ENCODE measurements around the gene HAGHL.
"Not testable (repeated sequence)": the region's sequence is repeated elsewhere in the genome, so short reads cannot be mapped to it uniquely, and the experiment has no call there.

The HAGHL gene

DNA sequence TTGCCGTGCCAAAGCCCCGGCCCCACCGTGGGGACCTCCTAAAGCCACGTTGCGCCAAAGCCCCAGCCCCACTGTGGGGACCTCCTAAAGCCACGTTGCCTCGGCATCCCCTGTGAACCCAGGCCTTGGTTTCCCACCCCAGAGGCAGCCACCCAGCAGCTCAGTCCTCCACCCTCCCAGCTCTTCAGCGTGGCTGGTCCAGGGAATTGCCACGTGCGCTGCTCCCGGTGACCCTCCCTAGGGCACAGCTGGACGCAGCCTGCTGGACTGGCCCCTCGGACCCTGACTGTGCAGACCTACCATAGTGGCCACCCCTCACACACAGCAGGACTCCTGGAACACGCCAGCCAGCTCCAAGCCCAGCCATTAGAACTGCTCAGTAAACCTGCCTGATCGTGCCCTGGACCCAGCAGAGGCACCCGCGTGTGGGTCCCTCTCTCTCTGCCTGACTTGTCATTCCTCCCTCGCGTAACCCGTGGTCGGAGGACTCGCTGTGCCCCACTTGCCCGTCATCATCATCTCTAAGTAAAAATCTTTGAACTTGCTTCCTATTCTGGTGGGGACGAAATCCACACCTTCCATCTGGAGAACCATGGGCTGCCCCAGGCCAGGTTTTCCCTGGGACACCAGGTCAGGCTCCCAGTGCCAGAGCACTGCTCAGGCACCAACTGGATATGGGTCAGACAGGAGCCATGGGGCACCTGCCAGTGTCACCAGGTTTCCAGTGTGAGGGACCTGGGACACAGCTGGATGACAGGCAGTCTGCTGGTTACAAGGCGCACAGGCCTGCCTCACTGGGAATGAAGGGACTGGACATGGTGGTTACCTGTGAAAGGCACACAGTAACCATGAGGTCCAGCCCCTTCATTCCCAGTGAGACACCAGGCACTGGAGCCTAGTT lies 8.3 kb downstream of the HAGHL start:
- no peak for DNase-seq

DNA sequence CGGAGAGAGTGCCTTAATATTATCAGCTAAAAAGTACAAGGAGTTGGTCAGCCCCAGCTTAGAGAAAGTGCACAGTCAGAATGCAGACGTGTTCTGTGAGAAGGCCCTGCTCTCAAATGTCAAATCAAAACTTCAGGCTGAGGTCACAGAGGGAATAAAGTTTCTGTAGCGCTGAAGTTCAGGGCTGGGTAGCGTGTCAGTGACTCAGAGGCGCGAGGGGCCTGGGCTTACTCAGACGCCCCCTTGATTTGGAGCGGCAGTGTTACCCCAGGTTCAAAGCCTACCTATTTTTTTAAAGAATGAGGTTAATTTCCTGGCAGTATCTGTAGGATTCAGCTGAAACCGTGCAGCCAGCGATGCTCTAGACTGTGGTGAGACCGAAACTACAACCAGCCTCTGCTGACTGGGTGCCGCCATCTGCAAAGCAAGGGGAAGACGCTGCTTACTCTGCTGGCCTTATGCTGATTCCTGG lies 9.1 kb downstream of the HAGHL start:
- DNase-seq = no peak

DNA sequence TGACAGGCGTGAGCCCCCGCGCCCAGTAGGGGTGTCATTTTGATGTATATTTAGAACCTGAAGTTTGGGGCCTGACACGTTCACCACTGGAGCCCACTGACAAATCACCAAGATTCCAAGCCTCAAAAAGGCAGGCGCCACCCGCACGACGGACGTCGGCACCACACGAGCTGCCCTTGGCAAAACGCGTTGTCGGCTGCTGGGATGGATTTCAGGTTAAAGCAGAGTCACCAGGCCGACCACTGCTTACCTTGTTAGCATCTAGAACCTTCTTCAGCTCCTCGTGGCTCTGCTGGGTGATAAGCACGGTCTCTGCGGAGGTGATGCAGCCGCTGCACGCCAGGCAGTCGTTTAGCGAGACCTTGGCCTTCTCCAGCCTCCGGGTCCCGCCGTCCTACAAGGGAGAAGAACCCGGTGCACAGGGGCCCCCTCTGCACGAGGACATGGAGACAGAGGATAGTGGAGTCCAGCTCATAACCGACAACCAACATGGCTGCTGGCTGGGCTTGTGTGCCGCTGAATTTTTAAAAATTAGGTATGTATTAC lies 10.1 kb downstream of the HAGHL start:
- no peak for DNase-seq

DNA sequence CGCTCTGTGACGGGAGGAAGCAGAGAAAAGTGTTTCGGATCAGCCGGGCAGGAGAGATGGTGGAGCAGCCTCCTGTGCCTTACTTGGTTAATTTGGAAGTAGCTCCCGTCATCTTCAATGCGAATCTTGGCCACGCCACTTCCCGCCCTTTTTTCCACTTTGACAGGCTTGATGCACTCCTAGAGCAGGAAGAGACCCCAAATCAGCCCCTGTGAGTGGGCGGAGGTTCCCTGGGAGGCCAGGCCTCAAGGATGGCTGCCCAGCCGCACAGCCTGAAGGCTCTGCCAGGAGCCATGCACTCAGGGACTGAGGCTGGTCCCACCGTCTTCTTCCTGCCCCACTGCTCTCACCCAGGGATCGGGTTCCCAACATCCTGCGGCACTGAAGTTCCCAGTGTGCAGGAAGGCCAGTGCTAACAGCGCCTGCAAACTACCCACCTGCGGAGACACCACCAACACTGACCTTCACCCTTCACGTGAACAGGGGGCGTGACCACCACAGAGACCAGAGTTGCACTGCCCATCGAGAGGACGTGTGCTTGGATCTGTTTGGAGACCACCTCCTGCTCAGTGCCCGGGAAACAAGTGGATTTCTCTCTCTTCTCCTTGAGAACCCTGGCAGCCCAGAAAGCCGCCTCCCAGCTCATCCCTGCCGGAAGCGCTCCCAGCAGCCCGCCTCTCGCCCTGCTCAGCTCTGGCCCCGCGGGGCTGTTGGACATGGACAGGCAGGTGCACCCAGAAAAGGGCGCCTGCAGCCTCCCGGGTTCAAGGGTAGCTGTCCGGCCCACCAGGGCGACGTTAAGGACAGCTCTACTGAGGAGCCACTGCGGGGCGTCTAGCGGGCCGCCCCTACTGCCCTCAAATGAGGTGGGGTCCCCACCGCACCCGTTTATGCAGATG lies 12.9 kb downstream of the HAGHL start:
- no peak for DNase-seq

DNA sequence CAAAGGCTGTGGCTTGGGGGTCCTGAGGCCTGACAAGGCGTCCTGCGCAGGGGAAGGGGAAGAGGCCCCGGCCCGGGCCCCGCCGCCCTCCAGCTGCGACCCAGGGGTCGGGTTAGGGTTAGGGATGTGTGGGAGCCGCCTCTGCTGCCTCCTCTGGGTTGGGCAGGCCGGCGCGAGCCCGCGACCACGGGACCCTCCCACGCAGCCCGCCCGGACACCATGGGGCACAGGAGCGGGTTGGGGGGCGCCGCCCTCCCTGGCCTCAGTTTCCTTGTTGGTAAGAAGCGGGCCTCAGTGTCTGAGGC lies 13.5 kb downstream of the HAGHL start:
- DNase-seq = no peak

DNA sequence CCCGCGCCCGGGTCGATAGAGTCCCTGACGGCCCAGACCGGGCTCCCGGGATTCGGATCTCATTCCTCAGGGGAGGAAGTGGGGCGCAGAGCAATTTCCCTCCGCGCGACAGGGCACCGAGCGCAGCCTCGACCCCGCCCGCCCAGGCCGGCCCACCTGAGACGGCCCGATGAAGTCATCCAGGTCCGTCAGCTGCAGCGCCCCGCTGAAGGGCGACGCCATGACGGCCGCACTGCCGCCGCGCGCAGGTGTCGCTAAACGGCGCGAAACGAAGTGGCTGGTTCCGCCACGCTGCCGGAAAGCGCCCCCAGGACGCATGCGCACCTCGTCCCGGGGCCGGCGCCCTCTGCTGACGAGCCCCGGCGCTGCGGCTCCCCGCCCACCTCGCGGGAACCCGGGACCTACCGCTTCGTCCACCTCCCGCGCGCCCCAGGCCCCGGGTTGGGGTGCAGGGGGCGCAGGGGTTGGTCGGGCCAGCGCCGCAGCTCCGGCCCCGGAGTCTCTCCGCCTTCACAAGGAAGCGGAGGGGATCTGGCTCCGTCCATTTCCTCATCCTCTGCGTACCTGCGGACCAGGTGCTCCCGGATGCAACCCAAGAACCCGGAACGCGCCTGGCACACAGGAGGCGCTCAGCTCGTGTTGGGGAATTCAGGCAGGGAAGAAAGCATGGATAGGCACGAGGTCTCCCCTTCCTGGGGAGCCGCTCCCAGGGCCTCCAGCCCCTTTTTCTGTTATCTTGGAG lies 14.0 kb downstream of the HAGHL start, which contains the start of gene CIAO3:
Gene CIAO3 (minus strand): TSS at position 234 of the 742 bp plus-strand sequence. CDS start 12 bp downstream, at position 222.
- peak; percentile 90 for DNase-seq

DNA sequence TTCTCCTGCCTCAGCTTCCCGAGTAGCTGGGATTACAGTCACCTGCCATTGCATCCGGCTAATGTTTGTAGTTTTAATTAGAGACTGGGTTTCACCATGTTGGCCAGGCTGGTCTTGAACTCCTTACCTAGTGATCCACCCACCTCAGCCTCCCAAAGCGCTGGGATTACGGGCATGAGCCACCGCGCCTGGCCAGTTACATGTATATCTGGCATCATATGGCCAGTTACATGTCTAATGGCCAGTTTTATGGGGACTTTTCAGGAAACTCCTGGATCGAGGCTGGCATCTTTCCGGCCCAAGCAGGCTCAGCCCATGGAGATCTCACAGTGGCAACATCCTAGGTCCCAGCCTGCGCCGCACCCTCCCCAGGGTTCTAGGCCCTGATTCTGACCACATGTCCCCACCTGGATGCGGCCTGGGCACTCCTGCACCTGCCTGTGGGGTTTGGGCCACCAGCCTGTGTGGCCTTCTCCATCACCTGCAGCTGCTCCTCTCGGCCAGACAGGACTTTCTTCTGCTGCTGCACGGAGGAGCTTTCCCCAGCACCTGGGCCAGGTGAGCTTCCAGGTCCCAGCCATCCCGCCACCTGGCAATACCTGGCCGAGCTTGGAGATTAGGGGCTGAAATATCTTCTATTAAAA lies 15.2 kb downstream of the HAGHL start:
- DNase-seq = no peak

DNA sequence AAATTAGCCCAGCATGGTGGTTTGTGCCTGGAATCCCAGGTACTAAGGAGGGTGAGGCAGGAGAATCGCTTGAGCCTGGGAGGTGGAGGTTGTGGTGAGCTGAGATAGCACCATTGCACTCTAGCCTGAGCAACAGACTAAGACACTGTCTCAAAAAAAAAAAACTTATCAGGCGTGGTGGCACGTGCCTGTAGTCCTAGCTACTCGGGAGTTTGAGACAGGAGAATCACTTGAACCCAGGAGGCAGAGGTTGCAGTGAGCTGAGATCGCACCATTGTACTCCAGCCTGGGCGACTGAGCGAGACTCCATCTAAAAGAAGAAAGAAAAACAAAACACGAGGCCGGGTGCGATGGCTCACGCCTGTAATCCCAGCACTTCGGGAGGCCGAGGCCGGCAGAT lies 16.0 kb downstream of the HAGHL start:
- not testable (repeated sequence) for DNase-seq

DNA sequence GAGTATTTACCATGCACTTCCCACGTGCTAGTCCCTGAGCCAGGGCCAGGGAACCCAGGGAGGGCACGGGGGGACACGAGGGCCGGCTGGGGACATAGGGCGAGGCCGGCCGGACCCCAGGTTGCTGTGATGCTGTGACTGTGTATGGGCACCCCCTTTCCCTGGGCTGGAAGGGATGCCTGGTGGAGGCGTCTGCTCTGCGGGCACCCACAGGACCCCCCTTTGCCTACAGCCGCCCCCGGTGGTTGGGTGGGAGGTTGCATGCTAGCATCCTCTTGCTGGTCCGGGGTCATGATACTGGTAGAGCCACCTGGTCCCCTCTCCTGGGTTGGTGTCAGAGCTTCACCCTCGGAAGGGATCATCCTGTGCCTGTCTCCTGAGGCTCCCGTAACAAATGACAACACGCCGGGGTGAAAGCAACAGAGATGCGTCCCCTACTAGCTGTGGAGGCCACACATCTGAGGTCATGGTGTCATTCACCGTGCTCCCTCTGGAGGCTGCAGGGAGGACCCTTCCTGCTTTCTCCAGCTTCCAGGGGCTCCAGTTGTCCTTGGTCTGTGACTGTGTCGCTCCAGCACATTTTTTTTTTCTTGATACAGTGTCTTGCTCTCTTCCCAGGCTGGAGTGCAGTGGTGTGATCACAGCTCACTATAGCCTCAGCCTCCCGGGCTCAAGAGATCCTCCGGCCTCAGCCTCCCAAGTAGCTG lies 17.0 kb downstream of the HAGHL start:
- DNase-seq = no peak

DNA sequence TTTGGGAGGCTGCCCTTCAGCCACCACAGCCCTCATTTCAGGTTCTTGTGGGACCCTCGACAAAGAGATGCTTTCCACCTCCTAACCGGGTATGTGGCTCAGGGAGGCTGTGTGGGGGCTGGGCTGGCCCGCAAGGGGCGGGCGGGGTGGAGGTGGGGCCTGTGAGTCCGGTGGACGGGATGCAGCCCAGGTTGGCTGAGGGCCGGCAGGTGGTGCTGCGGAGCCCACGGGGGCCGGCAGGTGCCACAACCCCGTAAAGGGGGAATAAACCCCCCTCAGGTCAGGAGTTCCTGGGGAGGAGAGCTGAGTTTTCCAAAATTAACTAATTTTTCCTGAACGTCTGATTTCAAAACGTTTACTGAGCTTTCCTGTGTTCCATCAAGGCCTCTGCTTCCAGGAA lies 18.8 kb downstream of the HAGHL start:
- no peak for DNase-seq

DNA sequence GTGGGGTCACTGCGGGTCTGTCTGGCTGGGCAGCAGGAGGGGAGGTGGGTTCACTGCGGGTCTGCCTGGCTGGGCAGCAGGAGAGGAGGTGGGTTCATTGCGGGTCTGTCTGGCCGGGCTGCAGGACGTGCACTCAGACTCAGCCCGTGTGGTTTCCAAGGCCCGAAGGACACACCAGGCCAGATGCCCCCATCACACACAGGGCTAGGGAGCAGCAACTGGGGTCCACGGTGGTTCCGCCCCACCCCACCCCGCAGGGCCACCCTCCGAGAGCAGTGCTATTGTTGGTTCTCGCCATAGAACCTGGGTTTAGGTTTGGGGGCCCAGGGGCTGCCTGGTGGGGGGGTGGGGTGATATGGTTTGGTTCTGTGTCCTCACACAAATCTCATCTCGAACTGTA lies 19.7 kb downstream of the HAGHL start:
- DNase-seq = no peak

DNA sequence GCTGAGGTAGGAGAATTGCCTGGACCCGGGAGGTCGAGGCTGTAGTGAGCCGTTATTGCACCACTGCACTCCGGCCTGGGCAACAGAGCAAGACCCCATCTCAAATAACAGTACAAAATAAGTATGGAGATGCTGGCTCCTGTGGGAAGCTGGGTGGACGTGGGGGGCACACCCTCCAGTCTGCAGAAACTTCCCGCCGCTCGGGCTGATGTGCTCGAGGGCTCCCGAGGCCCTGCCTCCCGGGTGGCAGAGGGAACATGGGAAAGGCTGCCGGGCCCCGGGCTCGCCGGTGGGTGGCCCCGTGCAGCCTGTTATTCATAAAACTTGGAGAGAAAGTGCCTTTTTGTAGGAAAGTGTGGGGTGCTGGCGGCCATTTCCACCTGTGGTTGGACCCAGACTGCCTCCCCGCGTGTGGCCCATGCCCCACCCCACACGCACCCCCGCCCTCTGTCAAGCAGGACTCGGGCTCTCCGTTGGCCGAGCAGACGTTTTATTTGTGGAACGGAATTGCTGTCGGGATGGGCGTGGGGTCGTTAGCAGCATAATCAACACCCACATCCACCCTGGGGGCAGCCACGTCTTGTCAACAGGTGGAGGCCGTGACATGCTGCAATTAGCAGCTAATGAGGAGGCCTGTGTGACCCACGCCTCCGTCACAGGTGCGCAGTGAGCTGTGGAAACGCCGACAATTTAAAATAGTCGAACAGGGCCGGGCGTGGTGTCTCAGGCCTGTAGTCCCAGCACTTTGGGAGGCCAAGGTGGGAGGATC lies 21.3 kb downstream of the HAGHL start:
- no peak for DNase-seq

DNA sequence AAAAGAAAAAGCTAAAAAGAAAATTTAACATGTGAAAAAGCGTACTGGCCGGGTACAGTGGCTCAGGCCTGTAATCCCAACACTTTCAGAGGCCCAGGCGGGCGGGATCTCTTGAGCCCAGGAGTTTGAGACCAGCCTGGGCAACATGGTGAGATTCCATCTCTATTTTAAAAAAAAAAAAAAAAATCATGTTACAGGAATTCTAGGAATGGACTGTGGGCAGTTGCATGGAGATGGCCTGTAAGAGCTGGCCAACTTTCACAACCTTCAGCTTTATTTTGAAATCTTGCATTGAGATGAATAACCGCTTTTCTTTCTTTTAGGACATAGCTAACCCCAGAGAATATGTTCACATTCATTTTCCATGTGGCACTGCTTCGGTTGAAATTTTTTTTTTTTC lies 22.1 kb downstream of the HAGHL start:
- DNase-seq = peak; percentile 73

DNA sequence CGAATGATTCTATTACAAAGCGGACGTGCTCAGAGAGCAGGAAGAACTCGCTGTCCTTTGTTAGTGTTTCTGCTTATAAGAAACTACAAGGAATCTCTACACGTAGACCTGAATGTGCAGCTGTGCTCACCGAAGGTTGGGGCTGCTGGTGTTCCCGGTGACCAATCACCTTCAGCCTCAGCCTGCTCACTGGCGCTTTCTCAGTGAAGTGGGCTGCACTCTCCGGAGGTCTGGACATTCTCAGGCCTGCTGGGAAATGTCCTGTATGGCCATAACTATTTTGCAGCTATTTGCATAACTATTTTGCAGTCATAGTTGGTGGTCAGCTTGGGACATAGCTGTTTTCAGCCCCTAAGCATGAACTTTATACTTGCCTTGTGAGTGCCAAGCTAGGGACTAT lies 23.6 kb downstream of the HAGHL start:
- no peak for DNase-seq

DNA sequence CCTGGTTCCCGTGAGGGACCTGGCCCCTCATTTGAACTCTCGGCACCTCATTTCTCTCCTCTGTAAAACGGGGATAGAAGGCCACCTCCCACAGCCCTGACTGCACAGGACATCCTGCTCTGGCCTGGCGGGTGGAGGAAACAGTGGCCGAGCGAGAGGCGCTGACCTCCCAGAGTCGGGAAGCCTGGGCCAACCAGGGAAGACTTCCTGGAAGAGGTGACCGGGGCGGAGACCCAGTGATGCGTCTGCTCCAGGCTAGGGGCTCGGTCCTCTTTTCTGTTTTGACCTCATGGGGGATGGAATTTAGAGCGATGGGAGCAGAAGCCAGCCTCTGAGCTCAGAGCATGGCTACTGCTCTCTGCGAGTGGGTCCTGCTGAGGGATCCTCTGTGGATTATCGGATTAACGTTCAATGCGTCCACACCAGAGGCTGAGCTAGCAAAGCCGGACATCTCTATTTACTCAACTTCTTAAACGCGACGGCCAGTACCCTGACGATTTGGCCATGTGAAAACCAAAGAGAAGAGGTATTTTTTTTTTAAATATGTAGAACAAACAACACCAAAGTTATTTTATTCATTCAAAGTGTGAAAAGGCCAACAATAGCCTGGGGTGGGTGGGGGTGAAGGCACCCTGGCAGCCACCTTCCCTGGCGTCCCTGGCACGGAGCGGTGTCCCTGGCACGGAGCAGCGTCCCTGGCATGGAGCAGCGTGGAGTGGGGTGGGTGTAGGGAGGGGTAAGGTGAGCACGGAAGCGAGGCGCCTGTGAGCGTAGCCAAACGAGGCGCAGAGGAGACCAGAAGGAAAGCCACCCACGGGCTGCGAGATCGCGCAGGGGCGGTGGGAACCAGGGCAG lies 24.5 kb downstream of the HAGHL start:
- no peak for DNase-seq

DNA sequence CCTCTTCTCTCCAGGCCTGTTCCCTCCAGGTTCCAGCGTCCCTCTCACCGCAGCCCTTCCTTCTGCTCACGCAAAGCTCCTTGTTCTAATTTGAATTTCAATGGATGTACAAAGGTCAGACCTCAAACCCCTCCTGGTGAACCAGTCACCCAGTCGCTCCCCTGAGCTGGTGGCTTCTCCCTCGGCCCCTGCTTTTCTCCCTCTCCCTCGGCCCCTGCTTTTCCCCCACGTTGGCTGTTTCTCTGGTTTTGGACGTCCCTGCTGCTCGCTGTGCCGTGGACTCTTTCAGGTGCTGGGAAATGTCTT lies 25.1 kb downstream of the HAGHL start:
- DNase-seq = no peak

DNA sequence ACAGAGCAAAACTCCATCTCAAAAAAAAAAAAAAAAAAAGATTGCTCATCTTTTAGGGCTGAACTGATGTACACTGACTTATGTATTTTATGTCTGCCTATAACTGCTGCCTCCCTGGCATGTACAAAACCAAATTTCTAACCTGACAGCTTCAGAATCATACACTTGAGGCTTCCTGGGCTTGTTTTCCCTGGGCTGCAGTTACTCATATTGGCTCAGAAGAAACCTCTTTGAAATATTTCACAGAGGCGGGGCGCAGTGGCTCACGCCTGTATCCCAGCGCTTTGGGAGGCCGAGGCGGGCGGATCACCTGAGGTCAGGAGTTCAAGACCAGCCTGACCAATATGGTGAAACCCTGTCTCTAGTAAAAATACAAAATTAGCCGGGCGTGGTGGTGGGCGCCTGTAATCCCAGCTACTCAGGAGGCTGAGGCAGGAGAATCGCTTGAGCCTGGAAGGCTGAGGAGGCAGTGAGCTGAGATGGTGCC lies 27.3 kb downstream of the HAGHL start:
- not testable (repeated sequence) for DNase-seq

DNA sequence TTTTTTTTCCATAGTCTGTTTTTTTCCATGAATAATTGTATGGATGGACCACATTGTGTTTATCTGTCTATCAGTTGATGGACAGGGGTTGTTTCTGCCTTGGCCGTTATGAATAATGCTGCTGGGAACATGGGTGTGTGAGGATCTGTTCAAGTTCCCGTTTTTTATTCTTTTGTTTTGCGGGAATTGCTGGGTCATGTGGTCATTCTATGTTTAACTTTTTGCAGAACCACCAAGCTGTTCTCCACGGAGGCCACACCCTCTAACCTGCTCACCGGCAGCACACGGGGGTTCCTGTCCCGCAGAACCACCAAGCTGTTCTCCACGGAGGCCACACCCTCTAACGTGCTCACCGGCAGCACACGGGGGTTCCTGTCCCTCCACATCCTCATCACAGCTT lies 27.8 kb downstream of the HAGHL start:
- DNase-seq = no peak

DNA sequence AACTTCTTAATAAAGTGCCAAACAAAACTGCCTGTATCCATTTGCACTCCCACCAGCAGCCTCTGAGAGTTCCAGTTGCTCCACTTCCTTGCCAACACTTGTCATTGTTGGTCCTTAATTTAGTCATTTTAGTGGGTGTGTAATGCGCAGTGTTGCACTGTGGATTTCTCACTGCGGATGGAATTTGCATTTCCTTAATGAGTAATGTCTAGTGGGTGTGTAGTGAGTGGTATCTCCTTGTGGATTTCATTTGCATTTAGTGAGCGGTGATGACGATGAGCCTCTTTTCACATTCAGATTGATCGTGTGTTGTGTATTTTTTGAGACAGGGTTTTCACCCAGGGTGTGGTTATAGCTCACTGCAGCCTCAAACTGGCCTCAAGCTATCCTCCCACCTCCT lies 29.5 kb downstream of the HAGHL start:
- DNase-seq = no peak

Measured in fibroblast of skin of abdomen (primary cell).